Left ventricle myocardium inferior (tissue), 1 donor: Measurements from ENCODE around the gene GHRL. TPM values are rescaled to one million over a fixed set of nuclear protein-coding genes. Genes with fewer than 3 reads are reported as not detected.

Experiments used
- DNase-seq: peaks from one replicate; pipeline ENCODE4 v3.0.0-alpha.2; 2020
- H3K27ac ChIP-seq: fragments of 200-600 bp; replicated peaks from 2 replicates; pipeline ENCODE4 v1.8.0; 2021
- H3K27me3 ChIP-seq: fragments of 200-600 bp; 2 replicates; pipeline ENCODE4 v1.8.0; 2021; ENCODE audit warnings: low read depth
- H3K36me3 ChIP-seq: fragments of 200-600 bp; 2 replicates; pipeline ENCODE4 v1.8.0; 2021
- H3K4me1 ChIP-seq: fragments of 200-600 bp; 2 replicates; pipeline ENCODE4 v1.8.0; 2021
- H3K4me3 ChIP-seq: fragments of 200-600 bp; 2 replicates; pipeline ENCODE4 v1.8.0; 2021; ENCODE audit warnings: mild to moderate bottlenecking, moderate library complexity
- H3K9me3 ChIP-seq: fragments of 200-600 bp; replicated peaks from 2 replicates; pipeline ENCODE4 v1.8.0; 2021
- CTCF ChIP-seq: fragments of 200-600 bp; IDR thresholded peaks from 2 replicates; pipeline ENCODE4 v1.8.0; 2021; ENCODE audit warnings: antibody characterized with exemption, mild to moderate bottlenecking, borderline replicate concordance
- intact Hi-C: fragments of 100-400 bp; cut with micrococcal nuclease; formaldehyde crosslinking; loops from one replicate; pipeline ENCODE4 v1.11.0; 2022
- total RNA-seq: library from RNA; stranded (reverse); fragmentation: NEBNext Ultra II Directional; extraction: Animal tissue kit (Norgen Biotek cat#: 25700); gene quantifications from one replicate; pipeline ENCODE4 v1.2.1, GENCODE V29; 2021
- donor health status: DM: no; HTN: yes; CAD: no; lungs with severe emphysema.

Gene GHRL
- total RNA-seq, 1 donor from 2014 or later: 0.25 TPM

- Histone ChIP-seq H3K27me3 (no peaks in the 10 kb centered on the region), H3K9me3 (peaks cover 22% of the 10 kb centered on the region), H3K4me3 (peak within 1 kb of the TSS; percentile 83), H3K27ac (peak within 1 kb of the TSS; percentile 91), H3K36me3 (peaks cover 17% of the 10 kb centered on the region), H3K4me1 (peaks cover 38% of the 10 kb centered on the region)
- TF ChIP-seq CTCF: peak; percentile 19
- DNase-seq: peak; percentile 98
- intact Hi-C loops: no loop called here
Observed at GRCh38 chr3:10248184-10248983, 44.4 kb downstream of the GHRL start, which contains the start of gene TATDN2. Gene TATDN2, plus strand, starts transcription at chr3:10248459. Its CDS starts 742 bp downstream, at chr3:10249201.

GRCh38 chr3:10247679-10248183, 45.0 kb downstream of the GHRL start:
- TF ChIP-seq CTCF: no peak
- Histone ChIP-seq H3K36me3 (peaks cover 11% of the 10 kb centered on the region), H3K27me3 (no peaks in the 10 kb centered on the region), H3K27ac (peak overlapping the region; percentile 91), H3K9me3 (peaks cover 22% of the 10 kb centered on the region), H3K4me1 (peaks cover 35% of the 10 kb centered on the region), H3K4me3 (peak overlapping the region; percentile 83)
- DNase-seq: no peak
- intact Hi-C loops: no loop called here

GRCh38 chr3:10245081-10245712, 47.5 kb downstream of the GHRL start:
- peaks cover 22% of the 10 kb centered on the region for H3K9me3 ChIP-seq
- intact Hi-C loops: no loop called here
- no peak for TF ChIP-seq CTCF

GRCh38 chr3:10244009-10244408, 48.7 kb downstream of the GHRL start:
- intact Hi-C loops: no loop called here
- Histone ChIP-seq H3K36me3 (peaks cover 3% of the 10 kb centered on the region), H3K4me3 (no peak overlapping the region), H3K4me1 (peaks cover 12% of the 10 kb centered on the region), H3K9me3 (peaks cover 22% of the 10 kb centered on the region), H3K27me3 (no peaks in the 10 kb centered on the region), H3K27ac (no peak overlapping the region)
- TF ChIP-seq CTCF: no peak
- DNase-seq: no peak

More at GRCh38 chr3:10245081-10245712, 47.5 kb downstream of the GHRL start:
- Histone ChIP-seq H3K4me3 (no peak overlapping the region), H3K36me3 (no peaks in the 10 kb centered on the region), H3K4me1 (peaks cover 24% of the 10 kb centered on the region), H3K27me3 (no peaks in the 10 kb centered on the region), H3K27ac (no peak overlapping the region)
- no peak for DNase-seq

GRCh38 chr3:10242182-10243065, 50.3 kb downstream of the GHRL start:
- Histone ChIP-seq H3K9me3 (peaks cover 22% of the 10 kb centered on the region), H3K27ac (no peak overlapping the region), H3K36me3 (peaks cover 10% of the 10 kb centered on the region), H3K4me3 (no peak overlapping the region), H3K27me3 (no peaks in the 10 kb centered on the region), H3K4me1 (peaks cover under 1% of the 10 kb centered on the region)
- no peak for DNase-seq
- intact Hi-C loops: no loop called here
- no peak for TF ChIP-seq CTCF
